ENCODE results near the gene TNC.

Gene TNC

GRCh38 chr9:115098226-115098965 is 19.6 kb downstream of the TNC start:
- Histone ChIP-seq H2BK120ac (ENCODE audit: low read depth, low read length) (no peak overlapping the region), H3K27ac (ENCODE audit: low read length, poor library complexity, severe bottlenecking) (peak overlapping the region; percentile 64), H3K4me2 (ENCODE audit: low read length, poor library complexity, severe bottlenecking) (no peak overlapping the region), H3K27me3 (ENCODE audit: control insufficient read depth in 1 of 2, insufficient read depth in 1 of 2, low read length in 2 of 2) (no peaks in the 10 kb centered on the region), H3K4me1 (ENCODE audit: control insufficient read depth, insufficient read depth, low read depth, low read length) (peaks cover 6% of the 10 kb centered on the region), H3K23ac (ENCODE audit: low read length in 2 of 2) (no peak overlapping the region), H2BK15ac (ENCODE audit: low read depth, poor library complexity, severe bottlenecking) (no peak overlapping the region), H3K4ac (ENCODE audit: low read depth in 1 of 2, low read length in 2 of 2) (no peak overlapping the region), H3K9me3 (ENCODE audit: control insufficient read depth, low read length) (no peaks in the 10 kb centered on the region), H4K8ac (ENCODE audit: low read length) (no peak overlapping the region), H3K14ac (ENCODE audit: low read length in 2 of 2) (no peak overlapping the region), H2AFZ (ENCODE audit: low read depth, low read length) (no peak overlapping the region), H3K9ac (ENCODE audit: low read length) (no peak overlapping the region), H3K18ac (ENCODE audit: low read depth in 1 of 2, low read length in 2 of 2) (no peak overlapping the region), H2AK5ac (ENCODE audit: low read length, severe bottlenecking) (no peak overlapping the region), H3K4me3 (ENCODE audit: insufficient read depth in 1 of 2, low read depth in 1 of 2, low read length in 2 of 2) (no peak overlapping the region), H4K91ac (ENCODE audit: low read length) (no peak overlapping the region), H3K79me1 (replicated peaks; ENCODE audit: low read length, poor library complexity, severe bottlenecking) (peaks cover 16% of the 10 kb centered on the region), H2BK5ac (ENCODE audit: low read depth, low read length, poor library complexity, severe bottlenecking) (no peak overlapping the region), H2BK12ac (ENCODE audit: low read length in 2 of 2) (no peak overlapping the region), H3K36me3 (ENCODE audit: control insufficient read depth in 1 of 2, insufficient read depth in 2 of 2, low read depth in 1 of 2, low read length in 2 of 2) (peaks cover 2 to 30% of the 10 kb centered on the region in 2 experiments)
- 83% methylated on average over 2 of the region's 5 CpGs for WGBS
- DNase-seq, result no peak

- Histone ChIP-seq H3K36me3 (ENCODE audit: control insufficient read depth in 1 of 2, insufficient read depth in 2 of 2, low read depth in 1 of 2, low read length in 2 of 2) (peaks cover 10 to 61% of the 10 kb centered on the region in 2 experiments), H4K8ac (ENCODE audit: low read length) (no peak overlapping the region), H3K4ac (ENCODE audit: low read depth in 1 of 2, low read length in 2 of 2) (no peak overlapping the region), H3K27ac (ENCODE audit: low read length, poor library complexity, severe bottlenecking) (no peak overlapping the region), H2BK5ac (ENCODE audit: low read depth, low read length, poor library complexity, severe bottlenecking) (no peak overlapping the region), H3K4me2 (ENCODE audit: low read length, poor library complexity, severe bottlenecking) (no peak overlapping the region), H3K14ac (ENCODE audit: low read length in 2 of 2) (no peak overlapping the region), H3K18ac (ENCODE audit: low read depth in 1 of 2, low read length in 2 of 2) (no peak overlapping the region), H3K27me3 (ENCODE audit: control insufficient read depth in 1 of 2, insufficient read depth in 1 of 2, low read length in 2 of 2) (no peaks in the 10 kb centered on the region), H2BK12ac (ENCODE audit: low read length in 2 of 2) (no peak overlapping the region), H2AK5ac (ENCODE audit: low read length, severe bottlenecking) (no peak overlapping the region), H2BK15ac (ENCODE audit: low read depth, poor library complexity, severe bottlenecking) (no peak overlapping the region), H2BK120ac (ENCODE audit: low read depth, low read length) (no peak overlapping the region), H3K9ac (ENCODE audit: low read length) (no peak overlapping the region), H3K9me3 (ENCODE audit: control insufficient read depth, low read length) (no peaks in the 10 kb centered on the region), H2AFZ (ENCODE audit: low read depth, low read length) (no peak overlapping the region), H3K4me3 (ENCODE audit: insufficient read depth in 1 of 2, low read depth in 1 of 2, low read length in 2 of 2) (no peak overlapping the region), H3K23ac (ENCODE audit: low read length in 2 of 2) (no peak overlapping the region), H3K4me1 (ENCODE audit: control insufficient read depth, insufficient read depth, low read depth, low read length) (peaks cover 2% of the 10 kb centered on the region), H4K91ac (ENCODE audit: low read length) (no peak overlapping the region), H3K79me1 (replicated peaks; ENCODE audit: low read length, poor library complexity, severe bottlenecking) (peaks cover 17% of the 10 kb centered on the region)
- DNase-seq, result no peak
- 93% methylated on average over 2 of the region's 2 CpGs for WGBS
Measured at GRCh38 chr9:115093520-115093919, 24.4 kb downstream of the TNC start.

- Histone ChIP-seq H2AK5ac (ENCODE audit: low read length, severe bottlenecking) (no peak overlapping the region), H2BK15ac (ENCODE audit: low read depth, poor library complexity, severe bottlenecking) (no peak overlapping the region), H2BK120ac (ENCODE audit: low read depth, low read length) (no peak overlapping the region), H3K79me1 (replicated peaks; ENCODE audit: low read length, poor library complexity, severe bottlenecking) (peaks cover 16% of the 10 kb centered on the region), H3K14ac (ENCODE audit: low read length in 2 of 2) (no peak overlapping the region), H2BK12ac (ENCODE audit: low read length in 2 of 2) (no peak overlapping the region), H3K27ac (ENCODE audit: low read length, poor library complexity, severe bottlenecking) (no peak overlapping the region), H3K4me2 (ENCODE audit: low read length, poor library complexity, severe bottlenecking) (no peak overlapping the region), H3K36me3 (ENCODE audit: control insufficient read depth in 1 of 2, insufficient read depth in 2 of 2, low read depth in 1 of 2, low read length in 2 of 2) (peaks cover 26 to 75% of the 10 kb centered on the region in 2 experiments), H2AFZ (ENCODE audit: low read depth, low read length) (no peak overlapping the region), H2BK5ac (ENCODE audit: low read depth, low read length, poor library complexity, severe bottlenecking) (no peak overlapping the region), H4K91ac (ENCODE audit: low read length) (no peak overlapping the region), H3K4ac (ENCODE audit: low read depth in 1 of 2, low read length in 2 of 2) (no peak overlapping the region), H3K18ac (ENCODE audit: low read depth in 1 of 2, low read length in 2 of 2) (no peak overlapping the region), H3K9ac (ENCODE audit: low read length) (no peak overlapping the region), H3K4me1 (ENCODE audit: control insufficient read depth, insufficient read depth, low read depth, low read length) (peaks cover 2% of the 10 kb centered on the region), H3K4me3 (ENCODE audit: insufficient read depth in 1 of 2, low read depth in 1 of 2, low read length in 2 of 2) (no peak overlapping the region), H3K9me3 (ENCODE audit: control insufficient read depth, low read length) (no peaks in the 10 kb centered on the region), H3K23ac (ENCODE audit: low read length in 2 of 2) (no peak overlapping the region), H3K27me3 (ENCODE audit: control insufficient read depth in 1 of 2, insufficient read depth in 1 of 2, low read length in 2 of 2) (no peaks in the 10 kb centered on the region), H4K8ac (ENCODE audit: low read length) (no peak overlapping the region)
- 89% methylated on average over 9 of the region's 9 CpGs for WGBS
- DNase-seq, result no peak
Measured at GRCh38 chr9:115090486-115090885, 27.5 kb downstream of the TNC start.

GRCh38 chr9:115088860-115089259 is 29.1 kb downstream of the TNC start:
- Histone ChIP-seq H3K23ac (ENCODE audit: low read length in 2 of 2) (no peak overlapping the region), H3K79me1 (replicated peaks; ENCODE audit: low read length, poor library complexity, severe bottlenecking) (peaks cover 15% of the 10 kb centered on the region), H3K9me3 (ENCODE audit: control insufficient read depth, low read length) (no peaks in the 10 kb centered on the region), H2AFZ (ENCODE audit: low read depth, low read length) (no peak overlapping the region), H3K4ac (ENCODE audit: low read depth in 1 of 2, low read length in 2 of 2) (no peak overlapping the region), H3K27me3 (ENCODE audit: control insufficient read depth in 1 of 2, insufficient read depth in 1 of 2, low read length in 2 of 2) (no peaks in the 10 kb centered on the region), H3K4me2 (ENCODE audit: low read length, poor library complexity, severe bottlenecking) (no peak overlapping the region), H2AK5ac (ENCODE audit: low read length, severe bottlenecking) (no peak overlapping the region), H3K14ac (ENCODE audit: low read length in 2 of 2) (no peak overlapping the region), H4K8ac (ENCODE audit: low read length) (no peak overlapping the region), H3K18ac (ENCODE audit: low read depth in 1 of 2, low read length in 2 of 2) (no peak overlapping the region), H3K4me1 (ENCODE audit: control insufficient read depth, insufficient read depth, low read depth, low read length) (no peaks in the 10 kb centered on the region), H3K27ac (ENCODE audit: low read length, poor library complexity, severe bottlenecking) (no peak overlapping the region), H3K36me3 (ENCODE audit: control insufficient read depth in 1 of 2, insufficient read depth in 2 of 2, low read depth in 1 of 2, low read length in 2 of 2) (peaks cover 33 to 80% of the 10 kb centered on the region in 2 experiments), H4K91ac (ENCODE audit: low read length) (no peak overlapping the region), H2BK15ac (ENCODE audit: low read depth, poor library complexity, severe bottlenecking) (no peak overlapping the region), H2BK120ac (ENCODE audit: low read depth, low read length) (no peak overlapping the region), H2BK5ac (ENCODE audit: low read depth, low read length, poor library complexity, severe bottlenecking) (no peak overlapping the region), H3K9ac (ENCODE audit: low read length) (no peak overlapping the region), H2BK12ac (ENCODE audit: low read length in 2 of 2) (no peak overlapping the region), H3K4me3 (ENCODE audit: insufficient read depth in 1 of 2, low read depth in 1 of 2, low read length in 2 of 2) (no peak overlapping the region)
- DNase-seq, result peak; percentile 30
- WGBS, result 92% methylated on average over 1 of the region's 1 CpG
